HG02571 (cell line): ENCODE results near the gene TRPM3.
"Not testable (repeated sequence)": the region's sequence is repeated elsewhere in the genome, so short reads cannot be mapped to it uniquely, and the experiment has no call there.

Experiments
- ATAC-seq: cut with Tn5 transposase; IDR thresholded peaks from one replicate; pipeline ENCODE4 v1.9.1; 2021; ENCODE audit warnings: mild to moderate bottlenecking, moderate library complexity; ENCODE audit not compliant: unreplicated experiment

The TRPM3 gene

GRCh38 chr9:71003346-71003745 lies 118.1 kb downstream of the TRPM3 start:
- no peak for ATAC-seq

DNA sequence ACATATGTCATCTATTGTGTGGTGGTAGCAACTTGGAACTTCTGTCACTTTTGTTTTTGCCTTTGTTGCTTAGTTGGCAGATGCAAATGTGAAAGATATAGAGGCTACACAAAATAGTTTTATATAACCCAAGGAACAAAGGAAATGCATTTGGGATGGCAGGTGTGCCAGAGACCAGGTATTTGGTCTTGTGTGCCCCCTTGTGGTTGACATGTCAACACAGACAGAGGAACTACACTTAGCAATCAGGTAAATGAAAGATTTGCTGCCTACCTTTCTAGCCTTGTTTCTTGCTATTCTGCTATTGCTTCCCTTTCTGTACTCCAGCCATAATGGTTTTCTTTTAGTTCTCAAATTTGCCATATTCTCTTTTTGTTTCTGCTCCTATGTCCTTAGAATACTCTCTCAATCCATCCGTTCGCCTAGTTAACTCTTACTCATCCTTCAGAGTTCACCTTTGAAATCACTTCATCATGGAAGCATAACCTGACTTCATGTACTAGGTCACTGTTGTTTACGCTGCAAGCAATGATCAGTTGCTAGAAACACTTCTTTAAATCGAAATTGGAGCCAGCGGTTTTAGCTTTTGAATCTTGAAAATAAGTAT lies 119.5 kb downstream of the TRPM3 start:
- ATAC-seq = no peak

- no peak for ATAC-seq
These were observed 122.5 kb downstream of the TRPM3 start for GRCh38 chr9:70998962-70999361.

DNA sequence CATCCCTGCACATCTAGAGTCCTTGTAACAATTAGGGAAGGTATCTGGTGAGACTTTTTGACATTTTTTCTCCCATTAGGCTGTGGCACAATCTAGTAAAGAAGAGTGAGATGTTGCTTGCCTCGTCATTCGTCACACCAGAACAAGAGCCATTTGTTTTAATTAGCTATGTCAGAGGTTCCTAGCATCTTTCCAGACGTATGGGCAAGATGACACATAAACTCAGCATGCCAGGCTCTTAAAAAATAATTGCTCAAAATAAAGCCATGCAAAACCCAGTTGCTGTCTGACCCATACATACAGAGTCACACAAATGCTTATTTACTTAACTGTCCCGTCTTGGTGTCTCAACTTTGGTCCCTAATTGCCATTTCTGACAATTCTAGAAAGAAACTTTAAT lies 125.9 kb downstream of the TRPM3 start:
- no peak for ATAC-seq

DNA sequence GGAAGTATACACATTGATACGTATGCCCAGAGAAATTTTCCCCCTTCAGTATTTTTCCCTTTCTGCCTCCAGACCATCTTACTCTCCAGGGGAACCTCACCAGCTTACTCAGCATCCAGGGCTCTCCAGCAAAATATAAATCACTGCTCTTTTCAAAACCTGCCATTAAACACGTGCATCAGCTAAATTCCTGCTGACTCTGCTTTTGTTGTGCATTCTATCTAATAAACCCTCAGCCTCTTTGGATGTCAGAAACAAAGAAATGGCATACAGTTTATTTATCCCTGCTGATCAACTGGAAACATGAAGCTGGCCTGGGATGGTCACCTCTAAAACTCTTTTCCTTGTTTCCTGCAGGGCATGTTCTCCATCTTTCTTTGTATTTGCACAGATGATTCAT lies 126.8 kb downstream of the TRPM3 start:
- no peak for ATAC-seq

GRCh38 chr9:70988551-70988950 lies 132.9 kb downstream of the TRPM3 start:
- ATAC-seq = no peak

- ATAC-seq = no peak
These were observed 133.4 kb downstream of the TRPM3 start for GRCh38 chr9:70987986-70988385.

GRCh38 chr9:70986984-70987383 lies 134.4 kb downstream of the TRPM3 start:
- ATAC-seq = no peak

DNA sequence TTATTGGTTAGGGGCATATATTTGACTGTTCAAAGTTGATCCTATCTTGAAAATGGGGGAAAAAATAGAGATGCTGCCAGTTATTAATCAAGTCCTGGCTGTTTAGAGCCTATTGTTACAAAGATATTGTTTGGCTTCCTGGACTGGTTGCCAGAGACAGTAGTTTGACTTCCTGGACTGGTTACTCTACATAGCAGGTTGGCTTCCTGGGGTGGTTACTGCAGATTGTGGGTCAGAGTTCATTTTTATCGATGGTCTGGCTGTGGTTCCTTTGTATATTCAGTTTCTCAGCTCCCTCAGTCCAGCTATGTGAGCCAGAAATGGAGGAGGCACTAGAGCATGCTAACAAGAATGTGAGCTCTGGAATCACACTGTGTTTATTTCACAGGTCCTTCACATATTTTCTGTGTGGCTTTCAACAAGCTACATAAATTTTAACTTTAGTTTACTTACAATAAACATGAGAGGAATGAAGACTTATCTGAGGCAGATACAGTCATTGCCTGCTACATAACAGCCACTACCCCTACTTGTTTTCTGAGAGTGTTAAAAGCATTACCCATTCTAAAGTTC lies 137.6 kb downstream of the TRPM3 start:
- ATAC-seq = no peak

- ATAC-seq = no peak
These were observed 140.1 kb downstream of the TRPM3 start for GRCh38 chr9:70981312-70981711.

DNA sequence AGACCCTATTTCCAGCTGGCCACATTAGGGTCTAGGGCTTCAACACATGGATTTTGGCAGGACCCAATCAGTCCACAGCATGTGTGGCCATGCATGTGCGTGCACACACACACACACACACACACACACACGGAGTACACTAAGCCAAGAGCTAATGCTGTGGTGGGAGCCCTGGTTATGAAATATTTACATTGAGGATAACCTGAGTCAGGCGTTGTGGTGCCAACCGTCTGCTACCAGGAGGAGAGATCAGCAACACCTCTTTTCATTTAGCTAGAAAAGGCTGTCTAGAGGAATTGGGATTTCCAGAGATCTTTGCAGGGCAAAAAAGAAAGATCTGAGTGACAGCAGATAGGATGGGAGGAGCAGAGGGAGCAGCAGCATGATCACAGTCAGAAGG lies 141.5 kb downstream of the TRPM3 start:
- no peak for ATAC-seq

DNA sequence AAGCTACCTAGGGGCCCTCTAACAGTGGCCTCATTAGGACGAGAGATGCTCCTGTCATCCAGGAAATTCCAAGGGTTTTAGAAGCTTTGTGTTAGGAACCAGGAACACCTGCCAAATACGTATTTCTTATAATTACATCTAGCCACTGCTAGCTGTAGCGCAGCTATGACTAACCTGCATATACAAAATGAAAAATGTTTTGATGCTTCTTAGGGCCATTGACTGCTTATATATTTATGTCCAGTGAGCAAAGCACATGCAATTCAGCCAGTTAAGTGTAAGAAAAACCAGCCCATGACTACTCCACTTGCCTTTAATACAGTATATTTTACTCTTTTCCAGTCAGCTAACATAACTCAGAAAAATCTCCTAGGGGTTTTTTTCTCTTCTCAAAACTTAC lies 143.3 kb downstream of the TRPM3 start:
- no peak for ATAC-seq

DNA sequence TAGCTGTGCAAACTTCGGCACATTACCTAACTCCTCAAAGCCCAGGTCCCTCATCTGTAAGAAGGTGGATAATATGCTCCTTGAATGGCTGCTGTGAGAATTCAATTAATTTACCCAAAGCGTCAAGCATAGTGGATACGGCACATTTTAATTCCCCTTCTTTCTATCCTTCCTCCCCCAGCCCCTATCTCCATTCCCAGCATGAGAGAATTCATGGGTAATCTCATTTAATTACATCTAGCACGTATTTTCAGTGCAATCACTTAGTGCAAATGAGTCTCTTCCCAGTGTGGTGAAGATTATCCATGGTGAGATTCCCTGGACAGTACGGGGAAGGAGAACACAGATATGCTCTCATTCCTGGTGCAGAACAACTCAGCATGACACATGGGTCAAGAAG lies 145.6 kb downstream of the TRPM3 start:
- ATAC-seq = no peak

- no peak for ATAC-seq
These were observed 149.7 kb downstream of the TRPM3 start for GRCh38 chr9:70971723-70972122.

- ATAC-seq = not testable (repeated sequence)
These were observed 155.0 kb downstream of the TRPM3 start for GRCh38 chr9:70966380-70966779.

- ATAC-seq = no peak
These were observed 156.6 kb downstream of the TRPM3 start for GRCh38 chr9:70964861-70965260.

DNA sequence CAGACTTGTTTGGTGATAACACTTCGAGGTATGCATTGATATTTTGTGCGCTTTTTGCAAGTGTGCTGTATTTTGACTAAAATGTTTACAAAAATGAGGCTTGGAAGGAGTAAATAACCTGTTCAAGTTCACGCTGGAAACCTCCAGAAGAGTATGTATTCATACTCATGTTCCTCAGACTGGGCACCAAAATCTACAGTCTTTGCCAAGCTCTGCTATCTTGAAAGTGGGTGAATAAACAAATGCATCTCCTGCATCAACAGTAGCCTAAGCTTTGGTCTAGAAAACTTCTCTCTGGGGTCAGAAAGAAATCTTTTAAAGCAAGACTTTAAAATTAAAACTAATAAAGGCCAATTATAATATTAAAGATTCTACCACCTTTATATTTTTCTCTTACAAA lies 157.9 kb downstream of the TRPM3 start:
- ATAC-seq = no peak

DNA sequence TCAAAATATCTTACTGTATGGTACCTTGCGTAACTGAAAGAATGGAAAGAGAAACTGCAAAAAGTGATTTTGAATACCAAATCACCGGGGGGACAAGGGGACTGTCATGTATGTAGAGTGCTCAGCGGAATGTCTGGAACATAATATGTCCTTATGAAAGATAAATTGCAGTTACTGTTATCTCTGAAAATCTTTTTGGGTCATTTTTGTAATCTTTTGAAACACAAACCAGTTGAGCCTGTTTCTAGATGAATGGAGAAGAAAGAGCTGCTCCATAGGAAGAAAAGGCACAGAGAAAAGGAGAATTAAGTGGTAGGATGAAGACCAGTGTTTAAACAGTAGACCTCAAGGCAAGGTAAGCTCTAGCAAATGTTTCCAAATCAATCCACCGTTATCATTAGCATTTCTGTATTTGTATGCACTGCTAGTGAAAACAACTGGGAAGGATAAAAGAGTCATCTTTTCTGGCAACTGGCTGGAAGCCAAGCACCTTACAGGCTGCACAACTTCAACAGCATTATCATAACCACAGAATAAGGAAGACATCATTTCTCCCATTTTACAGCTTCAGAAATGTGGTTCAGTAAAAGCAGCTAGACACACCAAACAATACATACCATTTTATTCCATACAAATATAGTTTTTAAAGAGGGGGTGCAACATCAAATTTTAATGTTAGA lies 158.5 kb downstream of the TRPM3 start:
- ATAC-seq = no peak

DNA sequence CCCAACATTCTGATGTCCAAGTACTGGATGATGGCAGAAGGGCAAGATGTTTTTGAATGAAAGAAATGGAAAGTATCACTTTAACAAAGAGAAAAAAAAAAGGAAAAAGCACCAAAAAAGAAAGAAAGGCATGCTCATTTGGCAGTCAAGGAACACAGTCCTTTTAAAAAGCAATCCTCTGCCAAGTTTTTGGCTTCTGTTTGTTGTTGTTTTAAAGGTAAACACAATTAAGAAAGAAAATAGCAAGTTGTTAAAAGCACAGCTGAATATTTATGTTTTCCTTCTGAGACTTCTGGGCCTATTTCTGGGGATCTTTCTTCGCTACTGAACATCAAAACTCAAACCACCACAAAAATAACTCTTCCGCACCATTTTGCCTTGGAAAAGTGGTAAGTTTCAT lies 162.1 kb downstream of the TRPM3 start:
- ATAC-seq = no peak

DNA sequence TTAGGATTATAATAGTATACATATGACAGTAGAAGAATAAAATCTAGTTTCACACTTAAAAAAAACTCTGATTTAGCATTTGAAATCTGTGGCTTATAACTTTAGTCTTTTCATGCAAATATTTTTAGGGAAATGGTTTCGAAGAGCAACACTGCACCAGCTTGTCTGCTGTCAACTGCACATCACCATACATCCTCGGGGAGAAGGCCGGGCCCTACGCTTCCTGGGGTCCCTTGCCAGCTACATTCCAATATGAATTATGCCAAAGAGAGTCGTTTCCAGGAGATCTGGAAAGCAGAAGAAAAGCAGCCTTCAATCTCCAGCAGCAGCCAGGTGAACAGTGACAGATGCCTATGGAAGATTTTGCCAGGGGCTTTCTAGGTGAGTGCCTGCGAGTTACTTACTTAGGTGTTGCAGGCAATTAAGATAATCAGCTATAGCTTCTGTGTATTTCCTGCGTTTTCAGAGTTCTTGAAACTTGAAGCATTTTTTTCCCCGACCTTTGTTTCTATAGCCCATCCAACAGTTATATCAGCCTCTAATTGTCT lies 166.8 kb downstream of the TRPM3 start:
- ATAC-seq = no peak

- ATAC-seq = no peak
These were observed 167.3 kb downstream of the TRPM3 start for GRCh38 chr9:70954126-70954525.
